ENCODE results near the gene GALNT5.

GALNT5 gene

DNA sequence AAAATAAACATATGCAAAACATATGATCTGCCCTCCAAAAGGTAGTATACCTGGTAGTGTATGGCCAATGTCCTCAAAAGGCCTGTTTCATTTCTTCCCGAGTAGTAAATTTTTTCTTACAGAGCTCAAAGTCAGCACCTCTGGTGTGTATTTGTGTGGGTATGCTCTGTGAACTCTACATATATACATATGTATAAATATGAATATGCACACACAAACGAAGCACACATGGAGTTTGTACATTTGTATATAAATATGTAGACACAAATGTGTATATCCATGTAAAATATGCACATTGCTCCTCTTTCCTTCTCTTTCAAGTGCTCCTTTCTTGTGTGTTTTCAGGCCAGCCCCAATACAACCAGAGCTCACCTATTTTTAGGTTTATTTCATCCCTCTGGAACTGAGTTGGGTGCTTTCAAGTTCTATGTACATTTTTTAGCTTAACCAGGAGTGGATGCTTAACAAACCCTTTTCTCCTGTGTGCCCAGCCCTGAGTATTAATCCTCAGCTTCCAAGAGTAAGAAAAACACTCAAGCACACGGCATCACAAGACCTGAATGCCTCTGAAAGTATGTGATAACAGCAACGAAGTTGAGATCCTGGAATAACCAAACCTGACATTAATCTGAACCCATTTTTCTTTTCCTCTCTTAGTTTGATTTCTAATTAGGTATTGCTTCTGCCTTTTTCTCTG, 12.2 kb upstream of the GALNT5 start:
- TF ChIP-seq, protein P1, sequence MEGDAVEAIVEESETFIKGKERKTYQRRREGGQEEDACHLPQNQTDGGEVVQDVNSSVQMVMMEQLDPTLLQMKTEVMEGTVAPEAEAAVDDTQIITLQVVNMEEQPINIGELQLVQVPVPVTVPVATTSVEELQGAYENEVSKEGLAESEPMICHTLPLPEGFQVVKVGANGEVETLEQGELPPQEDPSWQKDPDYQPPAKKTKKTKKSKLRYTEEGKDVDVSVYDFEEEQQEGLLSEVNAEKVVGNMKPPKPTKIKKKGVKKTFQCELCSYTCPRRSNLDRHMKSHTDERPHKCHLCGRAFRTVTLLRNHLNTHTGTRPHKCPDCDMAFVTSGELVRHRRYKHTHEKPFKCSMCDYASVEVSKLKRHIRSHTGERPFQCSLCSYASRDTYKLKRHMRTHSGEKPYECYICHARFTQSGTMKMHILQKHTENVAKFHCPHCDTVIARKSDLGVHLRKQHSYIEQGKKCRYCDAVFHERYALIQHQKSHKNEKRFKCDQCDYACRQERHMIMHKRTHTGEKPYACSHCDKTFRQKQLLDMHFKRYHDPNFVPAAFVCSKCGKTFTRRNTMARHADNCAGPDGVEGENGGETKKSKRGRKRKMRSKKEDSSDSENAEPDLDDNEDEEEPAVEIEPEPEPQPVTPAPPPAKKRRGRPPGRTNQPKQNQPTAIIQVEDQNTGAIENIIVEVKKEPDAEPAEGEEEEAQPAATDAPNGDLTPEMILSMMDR (IDR thresholded peaks at IDR 0.05) = no peak

DNA sequence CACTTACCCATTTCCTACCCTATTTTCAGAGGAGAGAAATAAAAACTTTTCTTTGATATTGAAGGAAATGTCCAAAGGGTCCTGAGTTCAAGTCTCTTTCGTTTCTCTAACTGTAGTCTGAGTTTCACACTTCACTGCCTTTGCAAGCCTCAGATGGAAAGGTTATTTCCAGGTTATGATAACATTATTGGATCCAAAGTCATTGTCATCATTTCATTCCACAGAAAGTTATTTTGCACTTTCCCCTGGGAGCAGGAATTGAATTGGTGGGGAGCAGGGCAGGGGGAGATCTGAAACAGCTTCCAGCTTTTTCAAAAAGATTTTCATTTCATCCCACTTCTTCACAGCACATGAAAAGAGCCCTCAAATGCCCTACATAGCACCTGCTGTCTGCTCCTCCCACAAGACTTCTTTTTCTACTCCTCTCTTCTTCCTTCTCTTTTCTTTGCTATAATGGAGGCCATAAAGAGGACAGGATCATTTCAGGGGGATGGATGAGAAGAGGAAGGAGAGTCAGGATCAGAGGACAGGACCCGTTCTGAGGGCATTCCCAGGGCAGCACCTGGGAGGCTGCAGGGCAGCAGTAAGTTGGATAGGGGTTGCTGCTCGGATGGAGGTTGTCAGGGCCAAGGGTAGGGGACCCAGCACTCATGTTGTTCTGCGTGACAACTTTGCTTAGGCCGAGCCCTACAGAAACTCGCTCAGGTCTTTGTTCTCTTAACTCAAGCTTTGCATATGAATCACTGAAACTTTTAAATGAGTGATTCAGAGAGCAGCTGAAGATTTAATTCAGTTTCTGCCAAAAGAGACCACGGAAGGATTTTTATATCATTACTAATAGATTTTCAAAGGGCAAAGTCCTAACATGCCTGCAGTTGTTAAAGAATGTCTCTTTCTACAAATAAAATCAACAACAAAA, 11.4 kb upstream of the GALNT5 start:
- TF ChIP-seq, protein P1 (IDR thresholded peaks at IDR 0.05) = no peak

DNA sequence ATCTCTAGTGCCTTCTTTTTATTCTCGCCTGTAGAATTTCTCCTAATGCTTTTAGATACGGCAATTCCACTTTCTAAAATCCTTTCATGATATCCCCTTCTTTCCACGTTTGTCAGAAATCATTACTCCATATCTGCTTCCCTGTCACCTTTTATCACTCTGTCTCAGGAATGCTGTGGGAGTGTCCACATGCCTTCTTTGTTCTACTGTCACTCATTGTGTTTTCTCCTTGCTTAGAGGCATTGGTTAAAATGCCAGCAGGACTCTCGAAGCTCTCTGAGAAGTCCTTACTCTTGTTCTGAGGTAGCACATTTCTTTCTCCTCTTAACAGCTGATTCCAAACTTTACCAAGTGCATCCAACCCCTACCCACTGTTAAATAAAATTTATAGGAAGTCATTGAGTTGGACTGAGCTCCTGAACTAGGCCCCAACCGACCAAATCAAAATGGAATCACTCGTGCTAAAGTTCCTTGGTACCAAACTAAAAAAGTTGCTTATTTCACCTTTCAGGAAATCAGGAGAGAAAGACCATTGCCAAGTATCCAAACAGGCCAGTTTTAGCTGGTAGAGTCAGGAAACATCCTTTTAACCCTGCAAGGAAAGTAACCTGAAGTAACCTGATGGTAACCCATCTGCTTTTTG, 10.6 kb upstream of the GALNT5 start:
- TF ChIP-seq, protein P1 (IDR thresholded peaks at IDR 0.05) = no peak

DNA sequence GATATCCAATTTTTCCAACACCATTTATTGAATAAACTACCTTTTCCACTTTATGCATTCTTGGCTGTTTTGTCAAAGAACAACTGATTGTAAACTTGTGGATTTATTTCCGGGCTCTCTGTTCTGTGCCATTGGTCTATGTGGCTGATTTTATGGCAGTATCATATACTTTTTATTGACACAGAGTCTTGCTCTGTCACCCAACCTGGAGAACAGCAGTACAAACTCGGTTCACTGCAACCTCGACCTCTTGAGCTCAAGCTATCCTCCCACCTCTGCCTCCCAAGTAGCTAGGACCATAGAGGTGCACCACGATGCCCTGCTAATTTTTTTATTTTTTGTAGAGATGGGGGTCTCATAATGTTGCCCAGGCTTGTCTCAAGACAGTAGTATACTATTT, 6.7 kb upstream of the GALNT5 start:
- TF ChIP-seq, protein P1 (IDR thresholded peaks at IDR 0.05) = no peak

DNA sequence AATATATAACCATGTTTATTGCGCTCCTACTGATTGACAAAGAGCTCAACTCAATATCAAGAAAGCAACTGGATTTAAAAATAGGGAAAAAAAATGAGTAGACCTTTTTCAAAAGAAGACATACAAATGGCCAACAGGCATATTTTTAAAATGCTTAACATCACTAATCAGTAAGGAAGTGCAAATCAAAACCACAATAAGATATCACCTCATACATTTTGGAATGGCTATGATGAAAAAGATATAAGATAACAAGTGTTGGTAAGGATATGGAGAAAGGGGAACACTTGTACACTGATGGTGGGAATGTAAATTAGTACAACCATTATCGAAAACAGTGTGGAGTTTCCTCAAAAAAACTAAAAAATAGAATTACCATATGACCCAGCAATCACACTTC, 5.6 kb upstream of the GALNT5 start:
- TF ChIP-seq, protein P1 (IDR thresholded peaks at IDR 0.05) = no peak

DNA sequence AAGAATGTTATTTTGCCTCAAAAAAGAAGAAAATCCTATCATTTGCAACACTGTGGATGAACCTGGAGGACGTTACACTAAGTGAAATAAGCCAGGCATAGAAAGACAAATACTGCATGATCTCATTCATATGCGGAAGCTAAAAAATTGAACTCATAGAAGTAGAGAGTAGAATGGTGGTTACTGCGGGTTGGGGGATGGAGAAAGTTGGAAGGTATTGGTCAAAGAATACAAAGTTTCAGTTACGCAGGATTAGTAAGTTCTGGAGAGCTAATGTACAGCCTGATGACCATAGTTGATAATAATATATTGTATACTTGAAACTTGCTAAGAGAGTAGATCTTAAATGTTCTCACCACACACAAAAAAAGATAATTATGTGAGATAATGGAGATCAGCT, 5.0 kb upstream of the GALNT5 start:
- TF ChIP-seq, protein P1 (IDR thresholded peaks at IDR 0.05) = no peak

DNA sequence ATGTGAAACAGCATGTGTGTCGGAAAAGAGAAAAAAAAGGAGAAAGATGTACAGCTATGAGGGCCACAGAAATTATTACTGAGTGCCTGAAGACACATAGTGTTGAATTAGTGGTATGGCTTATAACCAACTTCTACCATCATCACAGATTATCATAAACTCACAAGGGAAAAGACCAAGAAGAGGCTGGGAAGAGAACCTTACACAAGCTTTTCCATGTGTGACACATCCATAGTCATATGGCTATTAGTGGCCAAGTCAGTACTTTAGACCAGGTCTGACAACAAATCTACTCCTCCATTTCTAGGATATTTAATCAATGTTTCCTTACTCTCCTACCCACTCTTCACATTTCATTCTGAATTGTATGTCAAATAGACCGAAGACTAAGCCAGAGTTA, 3.5 kb upstream of the GALNT5 start:
- TF ChIP-seq, protein P1 (IDR thresholded peaks at IDR 0.05) = no peak

Data from LNCAP (cell line).